ENCODE data around the gene NOL12.

DNA sequence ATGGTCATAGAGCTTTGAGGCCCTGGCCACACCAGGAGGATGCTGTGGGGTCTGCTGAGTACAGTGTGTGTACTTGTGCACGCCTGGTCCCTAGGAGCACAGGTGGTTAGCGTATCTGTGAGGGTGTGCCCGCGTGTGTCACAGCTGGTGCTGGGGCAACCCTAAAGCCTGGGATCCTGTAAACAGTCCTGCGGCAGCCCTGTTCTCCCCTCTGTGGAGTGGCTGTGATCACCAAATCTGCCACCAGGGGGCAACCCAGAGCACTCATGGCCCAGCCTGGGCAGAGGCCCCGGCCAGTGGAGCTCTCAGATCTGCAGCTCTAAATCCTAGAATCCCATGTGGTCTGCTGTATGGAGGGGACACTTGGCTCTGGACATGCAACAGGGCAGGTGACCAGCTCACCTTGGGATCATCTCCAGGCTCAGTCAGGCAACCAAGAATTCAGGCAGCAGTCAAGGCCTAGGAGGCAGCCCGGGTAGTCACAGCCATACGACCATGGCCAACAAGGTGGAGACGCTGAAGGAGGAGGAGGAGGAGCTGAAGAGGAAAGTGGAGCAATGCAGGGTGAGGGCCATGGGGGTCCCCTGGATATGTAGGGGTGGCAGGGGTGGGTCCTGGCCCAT, 42.8 kb upstream of the NOL12 start:
- no peak for TF ChIP-seq GATA2 (IDR thresholded peaks at IDR 0.05; ENCODE audit: low read depth, low read length)
- TF ChIP-seq GATA3 (IDR thresholded peaks at IDR 0.05; ENCODE audit: low read depth, low read length): no peak

Measured in SH-SY5Y (cell line).